NCI-H1417 treated with DMSO at 0.1 percent for 48 hours (cell line): ENCODE data around the gene MYO5B.
"Not testable (repeated sequence)": the region's sequence is repeated elsewhere in the genome, so short reads cannot be mapped to it uniquely, and the experiment has no call there.

Experiments used
- DNase-seq: peaks from one replicate; lab custom pipeline; 2025; lab: John Stamatoyannopoulos, UW

Gene MYO5B

DNA sequence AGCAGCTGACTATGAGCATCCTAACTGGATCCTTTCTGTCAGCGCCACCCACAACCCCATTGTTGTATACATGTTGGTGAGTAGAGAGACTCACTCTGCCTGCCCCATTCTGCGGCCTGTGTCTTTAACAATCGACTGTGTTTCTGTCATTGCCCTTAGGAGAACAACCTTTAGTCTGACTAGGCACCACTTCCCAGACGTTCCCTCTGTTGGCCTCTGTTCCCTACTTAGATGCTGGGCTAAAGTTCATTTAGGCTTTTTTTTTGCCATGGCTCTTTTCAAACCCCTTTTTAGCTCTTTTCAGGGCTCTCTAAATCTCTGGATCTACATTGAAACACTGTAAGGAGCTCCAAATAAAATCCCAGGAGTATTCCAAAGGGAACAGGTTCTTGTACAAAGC lies 361.1 kb downstream of the MYO5B start:
- no peak for DNase-seq

GRCh38 chr18:49832221-49832647 lies 362.7 kb downstream of the MYO5B start:
- DNase-seq, result no peak

- DNase-seq, result no peak
Observed at GRCh38 chr18:49827996-49828395, 367.0 kb downstream of the MYO5B start.

DNA sequence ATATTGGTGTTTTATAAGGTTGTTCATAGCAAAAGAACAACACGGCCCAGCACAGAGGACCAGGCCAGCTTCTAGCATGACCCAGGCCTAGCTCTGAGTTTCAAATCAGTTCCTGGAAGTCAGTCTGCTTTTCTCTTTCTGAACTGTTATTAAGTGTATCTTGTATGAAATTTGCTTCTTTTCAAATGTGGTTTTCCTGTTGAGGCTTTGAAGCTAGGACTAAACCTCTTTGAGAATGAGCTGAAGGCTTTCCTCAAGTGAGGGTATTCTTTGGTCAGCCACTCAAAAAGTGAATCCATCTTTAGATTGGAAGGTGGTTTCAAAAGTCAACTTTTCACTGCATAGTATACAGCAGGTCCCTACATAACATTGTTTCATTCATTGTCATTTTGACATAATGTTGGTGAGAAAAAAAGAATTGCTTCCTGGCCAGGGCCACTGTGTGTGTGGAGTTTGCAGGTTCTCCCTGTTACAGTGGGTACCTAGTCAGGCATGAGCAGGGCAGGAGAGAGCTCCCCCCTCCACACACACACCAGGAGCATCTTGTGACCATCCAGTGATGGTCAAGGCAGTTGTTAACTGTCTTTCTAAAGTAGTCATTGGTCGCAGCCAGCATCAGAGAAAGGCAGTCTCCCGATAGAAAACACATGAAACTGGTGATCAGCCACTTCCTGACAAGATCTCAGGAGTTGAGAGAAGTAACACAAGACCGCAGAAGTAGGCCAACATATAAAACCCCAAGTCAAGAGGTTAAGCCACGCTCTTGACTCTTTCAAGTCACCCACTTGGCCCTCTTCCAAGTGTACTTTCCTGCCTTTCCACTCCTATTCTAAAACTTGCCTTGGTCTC lies 374.9 kb downstream of the MYO5B start:
- no peak for DNase-seq

DNA sequence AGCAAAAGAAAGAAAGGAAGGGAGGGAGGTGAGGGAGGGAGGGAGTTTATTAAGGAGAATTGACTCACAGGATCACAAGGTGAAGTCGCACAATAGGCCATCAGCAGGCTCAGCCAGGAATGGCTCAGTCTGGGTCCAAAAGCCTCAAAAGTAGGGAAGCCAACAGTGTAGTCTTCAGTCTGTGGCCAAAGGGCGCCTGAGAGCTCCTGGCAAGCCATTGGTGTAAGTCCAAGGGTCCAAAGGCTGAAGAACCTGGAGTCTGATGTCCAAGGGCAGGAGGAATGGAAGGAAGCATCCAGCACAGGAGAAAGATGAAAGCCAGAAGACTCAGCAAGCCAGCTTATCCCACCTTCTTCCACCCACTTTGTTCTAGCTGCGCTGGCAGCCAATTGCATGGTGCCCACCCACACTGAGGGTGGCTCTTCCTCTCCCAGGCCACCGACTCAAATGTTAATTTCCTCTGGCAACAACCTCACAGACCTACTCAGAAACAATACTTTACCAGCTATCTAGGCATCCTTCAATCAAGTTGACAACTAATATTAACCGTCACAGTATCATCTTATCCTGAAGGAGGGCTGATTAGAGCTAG lies 375.8 kb downstream of the MYO5B start:
- DNase-seq, result no peak

DNA sequence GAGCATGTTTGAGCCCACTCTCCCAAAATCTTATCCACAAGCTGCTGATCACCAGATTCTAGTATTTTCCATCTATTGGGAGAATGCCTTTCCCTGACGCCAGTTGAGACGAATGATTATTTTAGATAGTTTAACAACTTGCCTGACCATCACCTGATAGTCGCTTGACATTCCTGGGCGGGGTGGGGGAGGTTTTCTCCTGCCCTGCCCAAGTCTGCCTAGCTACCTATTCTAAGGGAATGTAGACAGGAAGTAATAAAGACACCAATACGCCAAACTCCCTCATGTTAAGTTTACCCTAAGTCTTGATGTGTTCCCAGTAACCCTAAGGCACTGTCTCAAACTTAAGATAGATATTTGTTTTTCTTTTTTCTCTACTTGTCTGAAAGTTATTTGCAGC lies 377.0 kb downstream of the MYO5B start:
- DNase-seq, result no peak

GRCh38 chr18:49815927-49816326 lies 379.0 kb downstream of the MYO5B start:
- no peak for DNase-seq

DNA sequence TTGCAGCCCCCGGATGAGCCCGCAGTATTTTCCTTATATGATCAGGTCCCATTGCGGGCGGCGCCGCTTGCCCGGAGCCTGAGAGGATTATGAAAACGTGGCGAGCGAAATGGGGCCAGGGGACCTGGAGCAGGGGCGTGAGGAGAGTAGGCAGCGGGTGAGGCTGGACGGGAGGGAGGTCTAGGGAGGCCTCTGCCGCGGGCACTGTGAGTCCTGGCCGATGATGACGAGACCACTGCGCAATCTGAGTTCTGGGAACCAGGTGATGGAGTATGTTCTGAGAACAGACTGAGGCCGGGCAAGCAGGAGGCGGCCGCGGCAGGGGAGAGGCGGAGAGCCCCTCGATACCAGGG lies 380.8 kb downstream of the MYO5B start:
- peak; percentile 34 for DNase-seq

DNA sequence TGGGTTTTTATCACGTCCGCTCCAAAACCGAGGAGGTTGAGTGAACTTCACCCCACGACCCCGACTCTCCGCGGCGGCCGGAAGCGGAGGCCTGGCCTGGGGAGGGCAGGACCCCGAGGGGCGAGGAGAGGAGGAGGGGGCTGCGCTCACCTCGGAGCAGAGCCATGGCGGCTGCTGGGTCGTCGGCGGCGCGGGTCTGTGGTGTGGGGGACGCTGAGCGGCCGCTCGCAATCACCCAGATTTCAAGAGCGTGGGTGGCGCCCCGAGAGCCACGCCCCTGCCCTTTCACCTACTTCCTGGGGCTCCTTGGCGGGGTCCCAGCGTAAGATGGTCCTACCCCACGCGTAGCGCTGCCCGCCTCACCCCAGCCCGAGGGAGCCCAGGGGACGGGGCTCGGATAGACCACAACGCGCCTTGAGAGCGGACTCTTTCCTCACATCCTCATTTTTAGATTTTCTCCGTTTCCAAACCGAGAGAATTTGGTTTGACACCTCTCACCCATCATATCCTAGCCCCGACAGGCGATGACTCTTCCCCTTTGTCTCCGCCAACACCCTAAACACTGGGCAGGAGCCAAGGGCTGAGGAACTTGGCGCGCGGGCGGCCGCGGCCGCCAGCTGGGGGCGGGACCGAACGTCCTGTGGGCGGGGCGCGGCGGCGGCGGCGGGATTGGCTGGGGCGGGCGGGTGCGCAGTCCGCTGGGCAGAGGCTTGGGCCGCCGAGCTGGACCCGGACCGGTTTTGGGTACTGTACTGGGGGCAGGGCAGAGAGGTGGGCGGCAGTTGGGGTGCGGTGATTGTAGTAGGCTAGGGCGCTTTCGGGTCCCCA lies 381.4 kb downstream of the MYO5B start, which contains the start of gene ACAA2:
Gene ACAA2 (minus strand): TSS at position 215 of the 828 bp plus-strand sequence. CDS start 49 bp downstream, at position 166.
- peak; percentile 50 for DNase-seq

- DNase-seq, result peak; percentile 20
Observed at GRCh38 chr18:49813069-49813318, 382.0 kb downstream of the MYO5B start.

- DNase-seq, result no peak
Observed at GRCh38 chr18:49812286-49813068, 382.5 kb downstream of the MYO5B start.

DNA sequence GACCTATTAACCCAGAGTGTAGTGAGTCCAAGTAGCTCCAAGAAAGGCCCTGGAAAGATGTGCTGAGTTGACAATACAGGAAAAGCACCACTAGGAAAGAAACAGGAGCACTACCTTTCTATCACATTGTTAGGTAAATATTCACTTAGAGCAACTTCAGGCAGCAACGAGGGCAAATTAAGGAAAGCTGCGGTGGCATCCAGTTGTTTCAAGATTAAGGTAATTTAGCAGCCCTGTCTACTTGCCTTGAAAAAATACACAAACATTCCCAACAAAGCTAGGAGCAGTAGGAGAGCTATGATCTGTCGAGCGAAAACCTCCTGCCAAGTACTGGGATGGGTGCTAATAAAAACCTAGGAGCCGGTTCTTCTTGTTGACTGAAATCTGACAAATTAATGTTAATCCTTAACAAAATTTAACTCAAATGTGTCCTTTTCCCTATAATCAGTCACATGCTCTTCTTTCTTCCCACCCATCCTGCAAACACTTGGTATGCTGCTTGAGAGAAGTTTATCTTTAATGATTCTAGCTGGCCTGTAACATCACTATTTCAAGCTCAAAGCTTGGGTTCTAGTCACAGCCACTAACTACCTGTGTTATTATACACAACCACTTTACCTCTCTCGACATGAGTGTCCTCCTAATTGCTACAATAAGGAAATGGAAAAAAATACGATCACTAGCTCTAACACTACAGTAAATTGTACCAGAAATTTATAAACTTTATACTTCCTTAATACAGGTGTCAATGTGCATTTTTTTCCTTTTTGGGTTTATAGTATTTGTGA lies 383.6 kb downstream of the MYO5B start:
- peak; percentile 7 for DNase-seq

- not testable (repeated sequence) for DNase-seq
Observed at GRCh38 chr18:49808553-49809191, 386.3 kb downstream of the MYO5B start.

- no peak for DNase-seq
Observed at GRCh38 chr18:49804096-49804495, 390.9 kb downstream of the MYO5B start.

GRCh38 chr18:49802623-49803022 lies 392.3 kb downstream of the MYO5B start:
- DNase-seq, result no peak

- not testable (repeated sequence) for DNase-seq
Observed at GRCh38 chr18:49800491-49800890, 394.5 kb downstream of the MYO5B start.

- not testable (repeated sequence) for DNase-seq
Observed at GRCh38 chr18:49799806-49800205, 395.1 kb downstream of the MYO5B start.

DNA sequence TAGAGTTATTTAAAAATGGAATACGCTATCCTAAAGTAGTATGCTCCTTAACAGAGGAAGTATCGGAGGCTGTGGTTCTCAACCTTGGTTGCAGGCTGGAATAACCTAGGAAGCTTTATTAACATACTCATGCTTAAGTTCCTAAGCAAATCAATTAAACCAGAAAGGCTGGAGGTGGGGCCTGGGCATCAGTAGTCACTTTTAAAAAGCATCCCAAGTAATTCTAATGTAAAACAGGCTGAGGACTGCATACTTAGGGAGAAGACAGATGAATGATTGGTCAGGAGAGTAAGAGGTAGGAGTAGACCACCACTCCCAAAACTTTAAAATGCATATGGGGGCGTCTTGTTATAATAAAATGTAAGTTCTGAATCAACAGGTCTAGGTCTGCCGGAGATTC lies 396.9 kb downstream of the MYO5B start:
- no peak for DNase-seq

- no peak for DNase-seq
Observed at GRCh38 chr18:49795612-49796552, 399.1 kb downstream of the MYO5B start.

DNA sequence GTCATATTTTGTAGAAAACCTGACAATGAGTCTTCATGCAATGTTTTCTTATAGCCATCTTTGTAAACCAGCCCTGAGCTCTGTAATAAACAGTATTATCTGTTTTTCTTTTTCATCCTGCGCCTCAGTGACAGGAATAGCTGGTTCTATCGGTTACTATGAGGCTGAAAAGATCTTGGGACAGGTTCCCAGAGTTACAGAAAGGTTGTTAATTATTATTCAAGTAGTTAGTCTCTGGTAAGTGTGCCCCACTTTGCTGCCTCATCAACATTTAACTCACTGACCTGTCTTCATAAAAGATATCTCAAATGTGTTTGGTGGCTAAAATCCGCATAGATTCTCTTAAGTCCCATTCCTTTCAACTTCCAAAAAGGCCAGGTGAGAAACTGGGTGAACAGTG lies 400.2 kb downstream of the MYO5B start:
- no peak for DNase-seq
